SK-N-SH (cell line): Measurements from ENCODE around the gene GALNT1.

Source experiments
- CHD2 ChIP-seq: fragments of 150-350 bp; IDR thresholded peaks from 2 replicates; pipeline ENCODE4 v1.6.1; 2018; ENCODE audit warnings: low read length; ENCODE audit not compliant: partially characterized antibody
- CTCF ChIP-seq: fragments of 200-600 bp; sonication (generic); IDR thresholded peaks from 2 replicates; pipeline ENCODE4 v1.6.1; 2017; ENCODE audit warnings: antibody characterized with exemption, mild to moderate bottlenecking, moderate library complexity
- EP300 ChIP-seq, 2 experiments: IDR thresholded peaks; 2 replicates each; pipeline versions ENCODE4 v1.4.0 to v1.6.1; 2012; ENCODE audit warnings: borderline replicate concordance in 1 of 2, low read depth in 1 of 2, low read length in 1 of 2
- RFX5 ChIP-seq: IDR thresholded peaks from 2 replicates; pipeline ENCODE4 v1.6.1; 2012; ENCODE audit warnings: mild to moderate bottlenecking, improper control_type of control experiment, low read length

- TF ChIP-seq RFX5 (no peak), CTCF (no peak), CHD2 (no peak), EP300 (IDR thresholded peaks at IDR 0.05; ENCODE audit: borderline replicate concordance in 1 of 2, low read depth in 1 of 2, low read length in 1 of 2) (no peak)
These were observed 29.2 kb downstream of the GALNT1 start for GRCh38 chr18:35610724-35611123.
